ENCODE results near the gene CARD8.

- TF ChIP-seq POLR2AphosphoS5 (IDR thresholded peaks at IDR 0.05), result no peak
- no peak for TF ChIP-seq CTCF (IDR thresholded peaks at IDR 0.05; ENCODE audit: poor library complexity, severe bottlenecking)
- TF ChIP-seq SMC3 (conservative IDR thresholded peaks at IDR 0.05; ENCODE audit: poor library complexity), result no peak
- TF ChIP-seq EZH2 (IDR thresholded peaks at IDR 0.05; ENCODE audit: borderline replicate concordance, insufficient read depth, low read length, poor library complexity, severe bottlenecking), result no peak
- no peak for TF ChIP-seq TAF1 (IDR thresholded peaks at IDR 0.05; ENCODE audit: low read depth)
Observed at GRCh38 chr19:48158210-48158790, 97.4 kb downstream of the CARD8 start.
